Activated CD4-positive, alpha-beta T cell treated with anti-CD3 and anti-CD28 coated beads for 4 hours (primary cell): ENCODE results near the gene AGPAT1.

Experiments
- DNase-seq, 2 donors: peaks; one replicate each; pipeline ENCODE4 v3.0.0-alpha.2; 2020

The AGPAT1 gene

DNA sequence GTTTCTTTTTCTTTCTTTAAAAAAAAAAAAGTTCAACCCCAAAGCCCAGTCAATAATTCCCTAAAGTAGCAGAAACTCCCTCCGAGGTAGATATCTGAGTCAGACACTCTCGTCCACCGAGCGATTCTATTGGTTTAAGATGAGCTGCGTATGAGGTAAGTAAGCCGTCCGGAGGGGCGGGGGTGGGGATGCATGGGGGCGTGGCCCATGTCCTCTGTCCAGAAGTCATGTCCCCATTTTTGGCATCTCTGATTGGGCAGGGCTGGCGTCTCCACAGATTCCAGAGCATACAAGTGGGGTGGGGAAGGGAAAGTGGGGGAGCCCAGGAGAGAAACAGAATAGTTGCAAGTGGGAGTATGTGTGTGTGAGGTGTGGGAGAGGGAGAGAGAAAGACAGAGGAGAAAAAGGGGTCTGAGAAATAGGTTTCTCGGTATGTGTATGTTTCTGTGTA lies 9.8 kb upstream of the AGPAT1 start:
- DNase-seq: peak; percentile 57 to 64

DNA sequence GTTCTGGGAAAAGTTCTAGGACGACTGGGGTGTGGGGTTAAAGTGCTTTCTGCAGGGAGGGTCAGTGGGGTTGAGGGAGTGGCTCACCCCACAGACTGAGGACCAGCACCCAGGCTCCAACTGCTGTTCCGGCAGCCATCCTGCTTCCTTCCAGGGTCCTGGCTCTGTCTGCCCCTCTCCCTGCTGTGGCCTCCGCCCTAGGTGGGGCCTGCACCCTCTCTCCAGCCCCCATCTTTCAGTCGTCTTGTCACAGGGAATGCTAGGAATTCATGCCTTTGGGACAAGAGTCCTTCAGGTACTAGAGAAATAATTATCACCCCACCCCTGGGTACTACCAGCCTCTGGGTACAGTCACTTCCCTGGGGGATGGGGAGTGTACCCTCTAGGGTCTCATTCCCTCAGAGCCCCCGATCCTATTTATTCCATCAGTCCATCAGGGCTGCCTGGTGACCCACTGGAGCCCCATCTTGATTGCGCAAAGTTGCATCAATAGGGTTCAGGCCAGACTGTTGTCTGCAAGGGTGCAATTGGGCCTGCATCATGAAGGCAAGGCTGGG lies 8.3 kb upstream of the AGPAT1 start, which contains the start of gene AGER:
Gene AGER, minus strand, starts transcription at position 170 of the 557 bp plus-strand sequence. Its CDS starts 31 bp downstream, at position 139.
- DNase-seq: no peak

DNA sequence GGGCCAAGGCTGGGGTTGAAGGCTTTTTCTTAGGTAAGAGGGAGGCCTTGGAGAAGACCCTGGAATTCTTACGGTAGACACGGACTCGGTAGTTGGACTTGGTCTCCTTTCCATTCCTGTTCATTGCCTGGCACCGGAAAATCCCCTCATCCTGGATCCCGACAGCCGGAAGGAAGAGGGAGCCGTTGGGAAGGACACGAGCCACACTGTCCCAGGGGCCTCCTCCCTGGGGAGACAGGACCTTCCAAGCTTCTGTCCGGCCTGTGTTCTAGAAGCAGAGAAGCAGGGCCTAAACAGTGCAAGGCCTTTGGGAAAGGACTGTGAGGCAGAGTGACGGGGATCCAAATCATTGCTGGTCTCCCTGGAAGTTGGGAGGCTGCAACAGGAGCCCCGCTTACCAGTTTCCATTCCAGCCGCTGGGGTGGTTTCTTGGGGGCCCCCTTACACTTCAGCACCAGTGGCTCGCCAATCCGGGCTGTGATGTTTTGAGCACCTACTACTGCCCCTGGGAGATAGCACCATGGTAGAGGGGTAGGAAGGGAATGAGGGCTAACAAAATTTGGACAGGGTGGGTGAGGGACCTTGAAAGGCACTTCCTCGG lies 7.7 kb upstream of the AGPAT1 start:
- DNase-seq: no peak

DNA sequence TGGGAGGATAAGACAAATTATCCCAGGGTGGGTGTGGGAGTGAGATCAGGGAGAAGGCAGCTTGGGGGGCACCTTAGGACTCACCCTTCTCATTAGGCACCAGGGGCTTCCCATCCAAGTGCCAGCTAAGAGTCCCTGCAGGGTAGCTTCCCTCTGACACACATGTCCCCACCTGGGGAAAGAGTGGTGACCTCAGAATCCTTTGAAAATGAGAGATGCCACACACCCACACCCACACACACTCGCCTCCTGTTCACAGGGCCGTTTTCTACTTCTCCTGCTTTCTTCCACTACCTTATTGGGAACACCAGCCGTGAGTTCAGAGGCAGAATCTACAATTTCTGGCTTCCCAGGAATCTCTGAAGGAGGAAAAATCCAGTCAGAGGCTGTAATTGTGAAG lies 7.1 kb upstream of the AGPAT1 start:
- no peak for DNase-seq

DNA sequence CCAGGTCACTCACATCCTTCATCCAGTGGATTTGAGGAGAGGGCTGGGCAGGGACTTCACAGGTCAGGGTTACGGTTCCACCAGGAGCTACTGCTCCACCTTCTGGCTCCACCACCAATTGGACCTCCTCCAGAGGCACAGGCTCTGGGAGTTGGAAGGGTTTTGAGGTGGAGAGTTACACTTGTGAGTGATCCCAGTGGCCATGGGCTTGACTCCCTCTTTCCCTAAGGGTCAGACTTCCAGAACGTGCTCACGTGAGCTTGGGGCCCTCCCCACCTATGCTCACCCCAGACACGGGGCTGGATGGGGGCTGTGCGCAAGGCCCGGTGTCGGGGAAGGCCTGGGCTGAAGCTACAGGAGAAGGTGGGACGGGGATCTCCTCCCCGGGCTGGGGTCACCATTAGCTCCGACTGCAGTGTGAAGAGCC lies 6.7 kb upstream of the AGPAT1 start:
- no peak for DNase-seq

DNA sequence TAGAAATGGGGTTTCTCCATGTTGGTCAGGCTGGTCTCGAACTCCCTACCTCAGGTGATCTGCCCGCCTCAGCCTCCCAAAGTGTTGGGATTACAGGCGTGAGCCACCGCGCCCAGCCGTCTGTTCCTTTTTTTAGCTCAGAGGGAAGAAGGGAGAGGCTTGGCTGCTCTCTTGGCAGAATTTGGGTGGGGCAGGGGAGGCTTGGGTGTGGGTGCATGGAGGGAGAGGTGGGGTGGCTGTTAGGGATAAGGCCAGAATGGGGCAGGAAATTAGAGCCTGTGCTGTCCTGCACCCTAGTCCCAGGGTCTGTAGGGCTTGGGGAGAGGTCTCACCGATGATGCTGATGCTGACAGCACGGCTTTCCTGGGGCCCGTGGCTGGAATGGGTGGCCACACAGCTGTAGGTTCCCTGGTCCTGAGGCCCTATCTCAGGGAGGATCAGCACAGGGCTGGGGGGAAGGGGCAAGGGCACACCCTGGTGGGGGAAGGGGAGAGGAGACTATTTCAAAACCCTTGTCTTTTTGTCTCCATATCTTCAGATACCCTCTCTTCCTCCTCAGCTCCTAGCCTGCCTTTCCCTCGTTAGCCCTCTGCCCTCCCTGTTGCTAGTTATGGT lies 6.1 kb upstream of the AGPAT1 start:
- DNase-seq: no peak

DNA sequence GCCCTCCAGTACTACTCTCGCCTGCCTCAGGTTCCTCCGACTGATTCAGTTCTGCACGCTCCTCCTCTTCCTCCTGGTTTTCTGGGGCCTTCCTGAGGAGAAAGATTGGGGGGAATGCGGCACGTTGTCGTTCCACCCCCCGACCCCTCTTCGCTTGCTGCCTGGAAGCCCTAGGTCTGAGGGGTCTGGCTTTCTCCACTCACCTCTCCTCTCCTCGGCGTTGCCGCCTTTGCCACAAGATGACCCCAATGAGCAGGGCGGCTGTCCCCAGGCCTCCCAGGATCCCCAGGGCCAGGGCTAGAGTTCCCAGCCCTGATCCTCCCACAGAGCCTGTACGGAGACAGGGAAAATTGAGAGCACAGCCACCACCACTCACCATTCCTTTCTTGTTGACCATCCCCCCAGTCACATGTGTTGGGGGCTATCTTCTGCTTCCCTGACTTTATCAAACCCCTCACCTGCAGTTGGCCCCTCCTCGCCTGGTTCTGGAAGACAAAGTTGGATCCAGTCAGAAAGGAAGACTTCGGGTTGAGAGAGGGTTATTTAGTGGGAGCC lies 5.3 kb upstream of the AGPAT1 start:
- no peak for DNase-seq

- no peak for DNase-seq
Measured at GRCh38 chr6:32179766-32180405, 4.0 kb upstream of the AGPAT1 start.

DNA sequence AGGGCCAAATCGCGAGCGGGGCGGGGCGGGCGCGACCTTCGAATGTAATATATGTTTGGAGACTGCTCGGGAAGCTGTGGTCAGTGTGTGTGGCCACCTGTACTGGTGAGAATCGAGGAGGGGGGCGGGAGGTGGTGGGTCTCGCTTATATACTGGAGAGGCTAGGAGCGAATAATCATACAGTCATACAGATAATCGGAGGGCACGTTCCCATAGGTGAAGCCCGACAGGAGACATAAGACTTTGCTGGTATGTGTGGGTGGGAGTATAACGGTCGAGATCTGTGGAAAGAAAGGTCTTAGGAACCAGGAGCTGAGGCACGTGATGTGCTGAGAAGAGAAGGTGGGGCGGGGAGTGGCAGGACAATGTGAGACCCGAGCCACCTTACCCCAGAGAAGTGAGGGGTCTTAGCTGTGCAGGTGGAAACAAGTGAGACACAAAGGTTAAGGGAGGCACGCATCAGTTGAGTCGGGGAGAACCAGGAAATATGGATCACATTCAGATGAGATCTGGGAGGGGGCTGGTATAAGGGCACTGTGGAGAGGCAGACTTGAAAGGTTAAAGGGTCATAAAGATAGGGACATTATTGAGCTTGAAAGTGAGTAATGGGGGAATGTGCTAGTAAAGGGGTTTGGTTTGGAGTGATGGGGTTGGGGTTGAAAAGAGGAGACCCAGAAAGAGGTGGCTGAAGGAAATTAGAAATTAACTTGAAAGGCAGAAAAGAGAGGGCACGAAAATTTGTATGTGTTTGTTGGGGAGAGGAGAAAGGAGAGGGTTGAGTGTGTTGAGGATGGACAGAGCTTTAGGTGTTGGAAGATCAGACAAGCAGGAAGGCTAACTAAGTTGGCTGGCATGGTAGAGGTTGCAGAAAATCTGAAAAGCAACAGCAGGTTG lies 2.9 kb upstream of the AGPAT1 start:
- no peak for DNase-seq

DNA sequence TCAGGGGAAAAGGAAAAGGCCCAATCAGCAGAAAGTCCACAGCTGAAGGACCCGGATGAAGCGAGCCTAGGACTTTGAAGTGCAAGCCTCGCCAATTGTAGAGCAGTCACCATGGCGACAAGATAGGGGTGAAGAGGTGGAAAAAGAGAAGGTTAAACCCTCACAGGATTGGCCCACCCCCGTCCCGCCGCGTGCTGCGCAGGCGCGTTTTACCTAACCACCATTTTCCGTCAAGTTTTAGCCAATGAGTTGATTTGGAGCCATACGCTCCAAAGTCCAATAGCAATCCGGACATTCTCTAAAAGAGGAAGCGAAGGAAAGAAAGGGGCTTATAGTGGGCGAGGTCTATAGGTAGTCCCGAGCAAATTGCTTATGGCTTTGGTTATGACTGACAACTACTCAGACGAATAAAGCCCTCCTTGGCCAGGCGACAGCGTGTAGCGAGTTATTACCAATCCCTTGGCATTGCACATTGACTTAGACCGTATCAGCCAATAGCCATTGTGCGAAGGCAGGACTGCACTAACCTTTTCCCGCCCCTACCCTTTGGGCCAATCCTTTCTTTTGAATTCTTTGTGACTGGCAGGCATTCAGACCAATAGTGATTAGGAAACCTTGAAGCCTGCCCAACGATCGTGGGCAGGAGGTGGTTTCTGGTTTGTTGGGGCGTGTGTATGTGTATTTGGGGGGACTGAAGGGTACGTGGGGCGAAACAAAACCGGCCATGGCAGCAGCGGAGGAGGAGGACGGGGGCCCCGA lies 2.1 kb upstream of the AGPAT1 start, which contains the start of gene RNF5:
Gene RNF5, plus strand, starts transcription at position 618 of the 759 bp plus-strand sequence. Its CDS starts 107 bp downstream, at position 725.
- peak; percentile 92 to 93 for DNase-seq

GRCh38 chr6:32177183-32177787 lies 1.4 kb upstream of the AGPAT1 start:
- DNase-seq: peak in 1 of 2 donors; percentile 31

- no peak for DNase-seq
Measured at GRCh38 chr6:32176476-32177182, 745 bp upstream of the AGPAT1 start.

DNA sequence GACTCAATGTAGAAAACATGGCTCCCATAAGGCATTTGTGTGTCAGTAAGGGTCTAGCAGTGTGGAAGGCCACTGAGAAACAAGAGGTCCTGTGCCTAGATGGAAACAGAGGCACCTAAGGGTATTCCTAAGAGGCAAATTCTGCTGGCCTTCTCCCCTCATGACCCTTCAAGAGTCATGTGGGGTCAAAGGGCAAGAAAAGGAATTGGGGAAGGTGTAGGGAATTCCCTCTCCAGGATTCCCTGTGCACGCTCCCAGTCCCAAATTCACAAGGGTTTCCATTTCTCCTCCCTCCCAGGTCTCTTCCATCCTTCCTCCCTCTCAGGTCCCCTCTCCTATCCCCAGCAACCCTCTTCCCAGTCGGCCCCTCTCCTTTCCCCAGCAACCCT lies 568 bp downstream of the AGPAT1 start:
- DNase-seq: no peak

DNA sequence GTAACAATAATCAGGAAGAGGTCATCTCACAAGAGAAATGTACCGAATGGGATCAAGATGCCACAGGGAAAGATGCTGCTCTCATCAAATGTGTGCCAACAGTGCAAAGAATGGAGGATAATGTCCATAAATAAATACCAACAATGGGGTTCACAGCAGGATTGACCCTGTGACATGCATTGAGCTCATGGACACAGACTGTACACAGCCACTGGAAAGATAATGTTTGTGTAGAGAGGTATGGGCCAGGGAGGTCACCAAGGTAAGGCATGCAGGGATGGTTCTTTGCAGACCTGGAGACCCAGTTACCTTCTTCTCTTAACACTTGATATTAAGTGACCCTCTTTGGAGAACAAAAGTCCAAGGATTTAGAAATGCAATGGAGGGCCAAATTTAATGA lies 1.5 kb downstream of the AGPAT1 start:
- no peak for DNase-seq

GRCh38 chr6:32173051-32173727 lies 2.7 kb downstream of the AGPAT1 start:
- DNase-seq: no peak

DNA sequence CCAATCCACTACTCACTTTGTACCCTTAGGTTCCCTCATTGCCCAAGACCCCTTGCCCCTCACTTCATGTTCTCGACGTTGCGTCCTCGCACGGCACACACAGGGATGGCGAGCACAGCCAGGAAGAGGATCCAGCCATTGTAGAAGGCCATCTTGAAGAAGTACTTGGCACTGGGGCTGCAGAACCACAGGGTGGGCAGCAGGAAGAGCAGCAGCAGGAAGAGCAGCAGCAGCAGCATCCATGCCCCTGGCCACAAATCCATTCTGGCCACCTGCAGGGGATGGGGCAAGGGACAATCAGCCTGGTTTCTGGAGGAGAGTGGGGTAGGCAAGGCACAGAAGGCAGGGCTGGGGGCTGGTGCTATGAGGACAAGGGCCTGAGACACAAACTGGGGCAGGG lies 4.7 kb downstream of the AGPAT1 start:
- no peak for DNase-seq

GRCh38 chr6:32170294-32170693 lies 5.6 kb downstream of the AGPAT1 start:
- no peak for DNase-seq

GRCh38 chr6:32168807-32169591 lies 6.9 kb downstream of the AGPAT1 start:
- DNase-seq: no peak

DNA sequence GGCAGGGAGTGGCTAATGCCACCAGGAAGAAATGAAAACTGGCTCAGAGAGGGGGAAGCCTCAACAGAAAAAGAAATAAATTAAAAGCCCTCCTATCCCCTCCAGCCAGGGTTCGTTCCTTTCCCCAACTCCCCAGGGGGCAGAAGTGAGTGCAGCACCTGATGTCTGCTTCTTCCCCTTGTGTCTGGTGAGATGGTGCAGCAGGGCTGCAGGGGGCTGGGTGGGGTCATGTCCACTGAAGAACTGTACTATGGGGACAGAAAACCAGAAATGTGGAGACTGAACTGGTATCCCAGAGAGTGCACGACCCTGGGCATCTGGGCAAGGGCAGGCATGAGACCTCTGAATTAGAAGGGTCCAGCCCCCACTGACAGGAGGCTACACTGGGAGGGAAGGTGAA lies 7.5 kb downstream of the AGPAT1 start:
- DNase-seq: no peak
